T-helper 17 cell (primary cell): ENCODE measurements around the gene SQSTM1. TPM values are rescaled to one million over a fixed set of nuclear protein-coding genes. Genes with fewer than 3 reads are reported as not detected.
A peak's percentile ranks its signal among the peaks of the same experiment; 100 is the strongest.
"Not testable (repeated sequence)": the region's sequence is repeated elsewhere in the genome, so short reads cannot be mapped to it uniquely, and the experiment has no call there.

ENCODE experiments used
- ATAC-seq: fragments of 150-1000 bp; cut with Tn5 transposase; 2 replicates; pipeline ENCODE4 v1.10.0; 2021; ENCODE audit warnings: mild to moderate bottlenecking, moderate library complexity
- DNase-seq, 3 donors: peaks; one replicate each; pipeline versions ENCODE4 v3.0.0 to v3.0.0-alpha.2; 2020 to 2021
- H3K9me3 ChIP-seq: one replicate; pipeline ENCODE4 v1.7.0; 2013; ENCODE audit warnings: low read length, mild to moderate bottlenecking; ENCODE audit not compliant: control insufficient read depth, poor library complexity, severe bottlenecking
- H3K27ac Mint-ChIP-seq: one replicate; pipeline ENCODE4 v1.8.0; 2022; ENCODE audit warnings: mild to moderate bottlenecking, moderate library complexity, mixed read lengths
- H3K27me3 Mint-ChIP-seq: one replicate; pipeline ENCODE4 v1.8.0; 2022; ENCODE audit warnings: mixed read lengths
- H3K36me3 Mint-ChIP-seq: one replicate; pipeline ENCODE4 v1.8.0; 2022; ENCODE audit warnings: low read depth, mixed read lengths
- H3K4me1 Mint-ChIP-seq: one replicate; pipeline ENCODE4 v1.8.0; 2022; ENCODE audit warnings: mild to moderate bottlenecking, mixed read lengths
- H3K4me3 Mint-ChIP-seq: one replicate; pipeline ENCODE4 v1.8.0; 2022; ENCODE audit warnings: mild to moderate bottlenecking, moderate library complexity, mixed read lengths
- total RNA-seq, 4 donors: library from RNA in 2 of 4; stranded (reverse) in 2 of 4; gene quantifications; one replicate each; pipeline ENCODE4 v1.2.3 and lab custom pipeline; 2022 to 2026

SQSTM1 gene
- total RNA-seq, 2 donors from 2014 or later: 446 to 548 TPM

DNA sequence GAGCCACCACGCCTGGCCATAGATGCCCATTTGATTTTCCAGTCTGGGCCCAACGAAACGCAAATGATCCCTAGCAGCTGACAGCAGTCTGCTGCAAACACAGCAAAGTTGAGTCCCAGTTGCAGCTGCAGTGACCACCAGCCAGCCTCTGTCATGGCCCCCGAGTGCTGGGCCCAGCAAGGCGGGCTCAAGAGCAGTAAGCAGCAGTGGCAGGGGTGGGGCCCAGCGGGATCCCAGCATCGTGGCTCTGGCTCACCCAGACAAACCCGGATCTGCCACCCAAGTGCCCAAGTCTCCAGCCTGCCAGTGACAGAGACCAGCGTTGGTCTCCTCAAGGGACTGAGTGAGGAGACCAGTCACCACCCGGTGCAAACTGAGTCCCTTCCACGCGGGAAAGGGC lies 33.8 kb upstream of the SQSTM1 start:
- ATAC-seq (no peak), DNase-seq (no peak)
- no peaks in the 10 kb centered on the region for H3K4me1 Mint-ChIP-seq
- H3K9me3 ChIP-seq: no peaks in the 10 kb centered on the region
- no peaks in the 10 kb centered on the region for H3K36me3 Mint-ChIP-seq
- peak overlapping the region; percentile 45 for H3K27ac Mint-ChIP-seq
- no peaks in the 10 kb centered on the region for H3K27me3 Mint-ChIP-seq
- no peak overlapping the region for H3K4me3 Mint-ChIP-seq

DNA sequence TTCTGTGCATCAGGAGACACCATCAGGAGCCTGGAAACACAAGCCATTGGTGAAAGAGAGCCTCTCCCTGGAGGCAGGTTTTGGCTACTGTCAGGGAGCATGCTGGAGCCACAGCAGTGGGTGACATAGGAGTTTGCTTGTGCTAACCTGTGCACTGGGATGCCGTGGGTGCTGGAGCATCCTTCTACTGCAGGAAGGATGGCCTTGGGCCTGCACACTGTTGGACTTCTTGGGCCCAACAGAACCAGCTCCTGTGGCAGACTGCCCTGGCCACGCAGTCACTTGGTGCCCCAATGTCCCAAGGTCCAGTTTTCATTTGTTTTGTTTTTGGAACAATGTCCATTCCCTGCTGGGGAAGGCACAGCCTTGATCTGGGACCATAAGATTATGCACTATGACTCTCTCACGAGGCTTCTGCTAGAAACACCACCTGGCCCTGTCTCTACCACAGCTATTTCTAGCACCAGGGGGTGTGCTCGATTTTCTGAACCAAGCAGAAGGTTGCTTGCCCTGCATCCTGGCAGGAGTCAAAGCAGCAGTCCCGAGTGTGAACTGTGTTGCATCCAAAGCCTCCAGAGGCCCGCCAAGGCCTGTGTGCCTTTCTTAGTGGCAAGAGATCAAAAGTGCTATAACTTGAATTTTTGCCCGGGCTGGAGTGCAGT lies 32.4 kb upstream of the SQSTM1 start:
- Mint-ChIP-seq H3K36me3 (no peaks in the 10 kb centered on the region), H3K4me3 (no peak overlapping the region), H3K27ac (no peak overlapping the region), H3K4me1 (peaks cover 3% of the 10 kb centered on the region), H3K27me3 (no peaks in the 10 kb centered on the region)
- H3K9me3 ChIP-seq: no peaks in the 10 kb centered on the region
- DNase-seq: no peak
- ATAC-seq: no peak

DNA sequence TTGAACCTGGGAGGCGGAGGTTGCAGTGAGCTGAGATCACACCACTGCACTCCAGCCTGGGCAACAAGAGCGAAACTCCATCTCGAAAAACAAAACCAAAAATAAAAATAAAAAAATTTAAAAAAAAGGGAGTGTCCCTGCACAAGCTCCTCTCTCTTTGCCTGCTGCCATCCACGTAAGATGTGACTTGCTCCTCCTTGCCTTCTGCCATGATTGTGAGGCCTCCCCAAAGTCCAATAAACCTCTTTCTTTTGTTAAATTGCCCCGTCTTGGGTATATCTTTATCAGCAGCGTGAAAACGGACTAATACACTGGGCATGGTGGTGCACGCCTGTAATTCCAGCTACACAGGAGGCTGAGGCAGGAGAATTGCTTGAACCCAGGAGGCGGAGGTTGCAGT lies 31.4 kb upstream of the SQSTM1 start:
- not testable (repeated sequence) for H3K36me3 Mint-ChIP-seq, H3K4me3 Mint-ChIP-seq, H3K27ac Mint-ChIP-seq, ATAC-seq, DNase-seq, H3K9me3 ChIP-seq, H3K27me3 Mint-ChIP-seq
- peaks cover 11% of the 10 kb centered on the region for H3K4me1 Mint-ChIP-seq

DNA sequence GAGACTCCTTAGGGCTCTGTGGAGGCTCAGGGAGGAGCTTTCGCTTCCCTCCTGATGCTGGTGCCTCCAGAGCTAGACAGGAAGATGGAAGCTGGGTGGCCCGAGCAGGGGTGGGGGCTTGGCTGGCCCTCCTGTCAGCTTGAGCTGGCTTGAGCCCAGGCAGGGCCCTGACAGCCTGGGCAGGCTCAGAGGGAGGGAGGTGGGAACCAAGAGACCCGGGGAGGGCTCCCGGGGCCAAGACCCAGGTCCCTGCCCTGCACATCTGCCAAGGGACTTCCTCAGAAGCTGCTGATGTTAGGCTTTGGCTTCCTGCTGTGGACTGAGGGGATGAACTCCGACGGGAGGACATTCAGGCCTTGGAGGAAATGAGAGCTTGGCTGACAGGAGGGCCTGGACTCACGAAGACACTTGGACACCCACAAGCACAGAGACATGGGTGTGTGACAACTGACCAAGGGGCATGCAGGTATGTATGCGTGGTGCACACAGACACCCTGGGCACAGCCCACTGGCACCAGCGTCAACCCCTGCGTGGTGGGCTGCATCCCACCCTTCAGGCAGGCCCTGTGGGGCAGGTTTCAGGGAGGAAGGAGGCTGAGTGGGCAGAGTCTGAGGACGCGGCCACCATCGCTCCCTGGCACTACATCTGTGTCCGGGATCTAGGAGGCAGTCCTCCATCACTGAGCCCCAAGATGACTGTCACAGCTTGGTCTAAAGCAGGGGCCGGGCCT lies 28.7 kb upstream of the SQSTM1 start:
- Mint-ChIP-seq H3K4me3 (peak overlapping the region; percentile 19), H3K36me3 (no peaks in the 10 kb centered on the region), H3K4me1 (peaks cover 16% of the 10 kb centered on the region), H3K27me3 (no peaks in the 10 kb centered on the region), H3K27ac (peak overlapping the region; percentile 78)
- H3K9me3 ChIP-seq: no peaks in the 10 kb centered on the region
- no peak for ATAC-seq
- no peak for DNase-seq

DNA sequence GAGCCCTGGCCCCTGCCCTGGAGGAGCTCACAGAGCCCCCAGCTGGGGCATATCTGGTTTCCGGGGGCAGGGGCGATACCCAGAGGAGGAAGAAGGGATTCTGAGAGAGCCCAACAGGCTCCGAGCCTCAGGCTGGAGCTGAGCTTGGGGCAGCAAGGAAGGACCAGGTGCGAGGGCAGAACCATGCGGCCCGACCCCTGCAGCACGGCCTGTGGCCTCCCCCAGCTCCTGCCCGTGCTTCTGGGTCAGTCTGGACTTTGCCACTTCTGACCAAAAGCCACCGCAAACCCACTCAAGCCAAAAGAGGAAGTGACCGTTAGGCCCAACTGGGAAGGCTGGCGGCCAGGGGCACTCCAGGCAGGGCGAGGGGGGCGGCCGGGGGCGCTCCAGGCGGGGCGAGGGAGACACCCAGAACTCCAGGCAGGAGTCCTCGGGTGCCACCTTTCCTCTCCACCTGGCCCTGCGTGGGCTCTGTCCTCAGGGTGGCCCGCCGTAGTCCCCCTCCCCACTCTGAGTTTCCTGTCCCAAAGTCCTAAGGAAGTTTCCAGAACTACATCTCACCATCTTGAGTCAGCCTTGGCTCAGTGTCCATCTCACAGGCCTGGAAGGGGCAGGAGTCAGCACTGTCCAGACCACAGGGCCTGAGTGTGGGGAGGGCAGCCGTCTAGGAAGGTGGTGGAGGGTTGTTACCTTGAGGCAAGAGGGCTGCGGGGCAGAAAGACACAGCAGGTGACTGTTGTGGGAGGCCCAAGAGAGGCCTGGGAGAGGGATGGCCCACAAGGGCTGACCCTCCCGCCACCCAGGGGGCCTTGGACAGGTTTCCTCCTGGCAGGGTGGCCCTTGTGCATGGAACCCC lies 27.9 kb upstream of the SQSTM1 start:
- H3K9me3 ChIP-seq: no peaks in the 10 kb centered on the region
- DNase-seq: no peak
- no peaks in the 10 kb centered on the region for H3K36me3 Mint-ChIP-seq
- peaks cover 17% of the 10 kb centered on the region for H3K4me1 Mint-ChIP-seq
- no peaks in the 10 kb centered on the region for H3K27me3 Mint-ChIP-seq
- peak overlapping the region; percentile 83 for H3K4me3 Mint-ChIP-seq
- H3K27ac Mint-ChIP-seq: peak overlapping the region; percentile 87
- no peak for ATAC-seq

DNA sequence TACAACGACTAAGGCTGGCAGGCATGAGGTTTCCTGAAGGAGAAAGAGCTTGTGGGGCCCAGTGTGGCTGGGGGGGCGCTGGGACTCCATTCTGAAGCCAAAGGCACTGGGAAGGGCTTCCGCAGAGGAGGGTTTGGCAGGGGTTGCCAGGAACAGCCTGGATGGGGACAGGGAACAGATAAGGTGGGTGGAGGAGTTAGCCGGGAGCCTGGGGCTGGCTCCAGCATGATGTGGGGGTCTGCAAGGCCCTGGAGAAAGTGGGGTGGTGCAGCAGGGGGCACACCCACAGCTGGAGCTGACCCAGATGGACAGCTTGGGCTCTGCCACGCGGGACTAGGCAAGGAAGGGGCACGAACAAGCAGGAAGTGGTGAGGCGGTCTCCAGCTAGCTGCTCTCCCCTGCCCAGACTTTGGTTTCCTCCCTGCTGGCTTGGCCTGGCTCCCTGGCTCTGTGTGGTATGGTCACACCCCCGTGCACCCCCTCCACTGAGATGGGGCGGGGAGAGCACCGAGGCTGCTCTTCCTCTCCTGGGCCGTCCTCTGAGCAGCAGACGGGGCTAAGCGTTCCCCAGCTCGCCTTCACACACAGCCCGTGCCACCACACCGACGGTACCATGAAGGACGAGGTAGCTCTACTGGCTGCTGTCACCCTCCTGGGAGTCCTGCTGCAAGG lies 27.1 kb upstream of the SQSTM1 start, which contains the start of gene LTC4S:
Gene LTC4S (plus strand): TSS at position 519 of the 672 bp plus-strand sequence. CDS start 95 bp downstream, at position 614.
- Mint-ChIP-seq H3K36me3 (no peaks in the 10 kb centered on the region), H3K4me1 (peaks cover 17% of the 10 kb centered on the region), H3K27ac (peak within 1 kb of the TSS; percentile 87), H3K4me3 (peak within 1 kb of the TSS; percentile 83), H3K27me3 (no peaks in the 10 kb centered on the region)
- DNase-seq: peak in 2 of 3 donors; percentile 36 to 42
- no peaks in the 10 kb centered on the region for H3K9me3 ChIP-seq
- peak; percentile 67 for ATAC-seq

DNA sequence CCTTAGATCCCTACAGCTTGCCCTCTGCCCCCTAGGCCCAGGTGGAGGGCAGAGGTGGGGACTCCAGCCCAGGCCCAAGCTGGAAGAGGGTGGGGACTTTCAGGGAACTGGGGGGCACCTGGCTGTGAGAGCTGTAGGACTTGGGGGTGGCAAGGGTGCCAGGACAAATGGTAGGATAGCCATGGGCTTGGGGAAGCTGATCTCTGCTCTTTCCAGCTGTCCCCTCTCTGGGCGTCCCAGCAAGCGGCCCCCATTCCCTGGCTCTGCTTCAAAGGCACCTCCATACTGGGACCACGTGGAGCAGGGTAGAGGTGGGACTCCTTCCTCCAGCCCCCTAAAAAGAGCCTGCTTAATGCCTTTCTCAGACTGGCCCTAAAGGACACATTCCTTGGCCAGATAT lies 26.5 kb upstream of the SQSTM1 start:
- H3K4me3 Mint-ChIP-seq: peak overlapping the region; percentile 83
- no peaks in the 10 kb centered on the region for H3K9me3 ChIP-seq
- DNase-seq: no peak
- no peaks in the 10 kb centered on the region for H3K27me3 Mint-ChIP-seq
- peak overlapping the region; percentile 87 for H3K27ac Mint-ChIP-seq
- peaks cover 17% of the 10 kb centered on the region for H3K4me1 Mint-ChIP-seq
- no peaks in the 10 kb centered on the region for H3K36me3 Mint-ChIP-seq
- no peak for ATAC-seq

DNA sequence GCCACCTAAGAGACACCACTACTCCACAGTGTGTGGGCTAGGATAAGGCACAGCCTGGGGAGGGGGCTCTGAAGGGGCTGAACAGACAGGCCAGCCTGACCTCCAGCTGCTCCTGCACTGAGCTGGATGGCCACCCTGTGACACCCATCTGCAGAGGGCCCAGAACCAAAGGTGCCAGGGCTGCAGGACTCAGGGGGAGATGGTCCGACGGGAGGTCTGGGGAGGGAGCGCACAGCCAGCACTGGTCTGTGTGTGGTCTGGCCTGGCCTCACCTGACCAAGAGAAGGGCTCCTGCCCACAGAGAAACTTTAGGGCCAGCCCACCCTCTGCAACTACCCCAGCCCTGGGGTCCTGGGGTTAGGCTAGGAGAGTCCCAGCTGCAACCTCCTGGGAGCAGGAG lies 26.1 kb upstream of the SQSTM1 start:
- no peak for DNase-seq
- H3K27ac Mint-ChIP-seq: peak overlapping the region; percentile 14

DNA sequence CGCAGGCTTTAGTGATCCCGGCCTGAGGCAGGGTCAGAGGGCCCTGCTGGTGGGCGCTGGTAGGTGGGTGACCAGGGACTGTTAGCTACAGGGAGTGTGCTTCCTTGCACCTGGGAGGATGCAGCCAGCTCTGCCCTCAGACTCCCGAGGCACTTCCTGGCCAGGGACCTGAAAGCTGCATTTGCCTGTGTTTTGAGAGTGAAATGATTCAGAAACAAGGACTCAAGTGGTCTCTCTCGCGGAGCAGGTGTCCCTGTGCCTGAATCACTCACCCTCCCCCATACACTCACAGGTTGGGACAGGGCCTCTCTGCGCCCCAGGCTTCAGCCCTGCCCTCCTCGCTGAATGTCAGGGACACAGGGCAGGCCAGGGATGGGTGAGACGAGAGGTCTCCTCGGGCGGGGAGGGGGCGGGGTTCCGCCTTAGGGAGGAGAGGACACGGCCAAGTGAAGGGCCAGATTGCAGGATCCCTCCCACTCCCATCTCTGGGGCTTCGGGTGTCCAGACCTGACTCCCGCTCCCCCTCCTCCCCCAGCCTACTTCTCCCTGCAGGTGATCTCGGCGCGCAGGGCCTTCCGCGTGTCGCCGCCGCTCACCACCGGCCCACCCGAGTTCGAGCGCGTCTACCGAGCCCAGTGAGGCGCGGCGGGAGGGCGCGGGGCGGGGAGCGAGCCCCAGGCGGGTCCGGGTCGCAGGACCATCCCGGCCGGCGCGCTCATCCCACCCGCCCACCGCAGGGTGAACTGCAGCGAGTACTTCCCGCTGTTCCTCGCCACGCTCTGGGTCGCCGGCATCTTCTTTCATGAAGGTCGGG lies 25.4 kb upstream of the SQSTM1 start:
- no peaks in the 10 kb centered on the region for H3K36me3 Mint-ChIP-seq
- H3K4me3 Mint-ChIP-seq: peak overlapping the region; percentile 83
- peaks cover 17% of the 10 kb centered on the region for H3K4me1 Mint-ChIP-seq
- peak overlapping the region; percentile 14 for H3K27ac Mint-ChIP-seq
- no peak for ATAC-seq
- H3K27me3 Mint-ChIP-seq: no peaks in the 10 kb centered on the region
- H3K9me3 ChIP-seq: no peaks in the 10 kb centered on the region
- DNase-seq: no peak

More for the DNA sequence above, 26.1 kb upstream of the SQSTM1 start:
- H3K36me3 Mint-ChIP-seq: no peaks in the 10 kb centered on the region
- peak overlapping the region; percentile 83 for H3K4me3 Mint-ChIP-seq
- peaks cover 17% of the 10 kb centered on the region for H3K4me1 Mint-ChIP-seq
- H3K9me3 ChIP-seq: no peaks in the 10 kb centered on the region
- ATAC-seq: no peak
- H3K27me3 Mint-ChIP-seq: no peaks in the 10 kb centered on the region

DNA sequence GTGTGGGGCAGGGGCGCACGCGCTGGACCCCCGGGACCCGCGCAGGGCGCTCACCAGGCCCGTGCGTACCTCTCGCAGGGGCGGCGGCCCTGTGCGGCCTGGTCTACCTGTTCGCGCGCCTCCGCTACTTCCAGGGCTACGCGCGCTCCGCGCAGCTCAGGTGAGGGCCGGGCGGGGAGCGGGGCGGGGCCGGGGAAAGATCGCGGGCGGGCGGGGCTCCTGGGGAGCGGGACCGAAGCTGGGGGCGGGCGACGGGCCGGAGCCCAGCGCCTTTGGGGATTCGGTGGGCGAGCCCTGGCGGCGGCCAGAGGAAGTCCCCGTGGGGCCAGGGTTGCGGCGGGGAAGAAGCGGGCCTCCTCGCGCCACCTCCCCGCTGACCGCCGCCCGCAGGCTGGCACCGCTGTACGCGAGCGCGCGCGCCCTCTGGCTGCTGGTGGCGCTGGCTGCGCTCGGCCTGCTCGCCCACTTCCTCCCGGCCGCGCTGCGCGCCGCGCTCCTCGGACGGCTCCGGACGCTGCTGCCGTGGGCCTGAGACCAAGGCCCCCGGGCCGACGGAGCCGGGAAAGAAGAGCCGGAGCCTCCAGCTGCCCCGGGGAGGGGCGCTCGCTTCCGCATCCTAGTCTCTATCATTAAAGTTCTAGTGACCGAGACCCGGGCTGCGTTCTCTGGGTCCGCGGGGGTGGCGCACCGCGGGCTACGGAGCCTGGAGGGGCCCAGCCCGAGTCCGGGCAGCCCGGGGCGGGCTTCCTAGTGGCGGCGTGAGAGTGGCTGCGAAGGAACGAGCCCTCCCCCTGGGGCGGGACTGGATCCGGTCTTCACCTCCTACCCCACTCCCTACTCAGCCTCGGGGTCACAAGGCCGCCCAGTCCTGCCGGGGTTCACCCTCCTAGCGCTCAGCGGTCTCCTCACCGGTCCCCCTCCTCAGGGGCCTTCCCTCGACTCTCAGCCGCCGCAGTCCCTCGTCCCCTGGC lies 24.6 kb upstream of the SQSTM1 start:
- Mint-ChIP-seq H3K4me1 (peaks cover 17% of the 10 kb centered on the region), H3K4me3 (peak overlapping the region; percentile 67), H3K27me3 (no peaks in the 10 kb centered on the region), H3K27ac (peak overlapping the region; percentile 77), H3K36me3 (no peaks in the 10 kb centered on the region)
- ATAC-seq (peak; percentile 73), DNase-seq (peak; percentile 57 to 67 (median 63))
- H3K9me3 ChIP-seq: no peaks in the 10 kb centered on the region

DNA sequence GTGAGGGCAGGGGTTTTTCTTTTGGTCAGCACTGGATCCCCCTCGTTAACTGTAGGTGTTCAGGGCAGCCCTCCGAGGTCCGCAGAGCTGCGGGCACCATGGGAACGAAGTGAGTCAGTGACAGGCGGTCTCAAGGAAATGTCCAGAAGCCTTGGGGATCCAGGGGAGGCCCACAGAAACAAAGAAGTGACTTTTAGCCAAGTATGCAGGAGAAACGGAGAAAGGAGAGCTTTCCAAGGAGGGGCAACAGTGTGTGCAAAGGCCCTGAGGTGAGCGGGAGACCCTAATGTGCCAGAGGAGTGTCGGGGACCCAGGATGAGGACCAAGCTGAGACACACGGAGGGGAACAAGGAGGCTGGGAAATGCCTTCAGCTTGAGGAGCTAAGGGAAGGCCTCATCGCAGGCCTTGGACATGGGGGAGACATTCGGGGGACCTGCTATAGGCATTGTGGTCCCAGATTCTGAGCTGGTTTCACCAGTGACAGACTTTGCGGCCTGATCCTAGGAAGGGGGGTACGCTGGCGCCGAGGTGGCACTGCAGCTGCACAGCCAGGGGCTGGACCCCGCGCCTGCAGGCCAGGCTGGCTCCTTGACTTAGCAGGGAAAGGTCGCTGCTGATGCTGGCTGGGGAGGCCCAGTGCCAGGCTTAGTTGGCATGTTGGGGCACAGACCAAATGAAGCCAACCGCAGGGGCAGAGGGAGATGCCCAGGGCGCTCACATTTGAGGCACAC lies 23.7 kb upstream of the SQSTM1 start:
- peaks cover 2% of the 10 kb centered on the region for H3K36me3 Mint-ChIP-seq
- H3K4me1 Mint-ChIP-seq: peaks cover 21% of the 10 kb centered on the region
- ATAC-seq: no peak
- peak overlapping the region; percentile 67 for H3K4me3 Mint-ChIP-seq
- H3K9me3 ChIP-seq: no peaks in the 10 kb centered on the region
- H3K27me3 Mint-ChIP-seq: no peaks in the 10 kb centered on the region
- DNase-seq: no peak
- H3K27ac Mint-ChIP-seq: peak overlapping the region; percentile 77
